Esophagus mucosa (tissue), 1 donor: ENCODE data around the gene IMMP2L. TPM values are rescaled to one million over a fixed set of nuclear protein-coding genes. Genes with fewer than 3 reads are reported as not detected.
"Not testable (repeated sequence)": the region's sequence is repeated elsewhere in the genome, so short reads cannot be mapped to it uniquely, and the experiment has no call there.

Experiments used
- ATAC-seq: fragments of 200-7000 bp; cut with Tn5 transposase; one replicate; pipeline ENCODE4 v1.9.1; 2020
- total RNA-seq: library from RNA; stranded (reverse); gene quantifications from one replicate; pipeline ENCODE4 v1.2.4, GENCODE V29; 2023
- donor health status: DM: yes; HTN: yes; CAD: no.

IMMP2L gene
- total RNA-seq, 1 donor from 2014 or later: 8.8 TPM

- no peak for ATAC-seq
Observed at GRCh38 chr7:111094419-111094818, 467.9 kb downstream of the IMMP2L start.

DNA sequence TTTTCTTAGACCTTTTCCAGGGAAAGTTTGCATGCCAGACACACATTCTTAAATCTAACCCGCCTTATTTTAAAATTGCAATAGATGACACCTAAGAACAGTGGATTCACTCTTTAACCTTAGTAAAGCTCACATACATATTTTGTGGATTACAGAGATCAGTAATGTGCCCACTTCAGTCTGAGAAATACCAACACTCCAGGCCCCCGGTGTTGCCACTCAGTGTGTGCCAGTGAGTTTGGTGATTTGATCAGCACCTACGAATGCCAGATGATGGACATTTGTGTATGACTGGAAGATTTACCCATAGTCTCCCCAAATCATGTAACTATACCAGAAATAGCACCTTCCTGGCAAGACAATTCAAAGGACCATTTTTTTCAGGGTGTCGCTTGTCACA, 468.8 kb downstream of the IMMP2L start:
- no peak for ATAC-seq

GRCh38 chr7:111092406-111093236, 469.7 kb downstream of the IMMP2L start:
- ATAC-seq: no peak

DNA sequence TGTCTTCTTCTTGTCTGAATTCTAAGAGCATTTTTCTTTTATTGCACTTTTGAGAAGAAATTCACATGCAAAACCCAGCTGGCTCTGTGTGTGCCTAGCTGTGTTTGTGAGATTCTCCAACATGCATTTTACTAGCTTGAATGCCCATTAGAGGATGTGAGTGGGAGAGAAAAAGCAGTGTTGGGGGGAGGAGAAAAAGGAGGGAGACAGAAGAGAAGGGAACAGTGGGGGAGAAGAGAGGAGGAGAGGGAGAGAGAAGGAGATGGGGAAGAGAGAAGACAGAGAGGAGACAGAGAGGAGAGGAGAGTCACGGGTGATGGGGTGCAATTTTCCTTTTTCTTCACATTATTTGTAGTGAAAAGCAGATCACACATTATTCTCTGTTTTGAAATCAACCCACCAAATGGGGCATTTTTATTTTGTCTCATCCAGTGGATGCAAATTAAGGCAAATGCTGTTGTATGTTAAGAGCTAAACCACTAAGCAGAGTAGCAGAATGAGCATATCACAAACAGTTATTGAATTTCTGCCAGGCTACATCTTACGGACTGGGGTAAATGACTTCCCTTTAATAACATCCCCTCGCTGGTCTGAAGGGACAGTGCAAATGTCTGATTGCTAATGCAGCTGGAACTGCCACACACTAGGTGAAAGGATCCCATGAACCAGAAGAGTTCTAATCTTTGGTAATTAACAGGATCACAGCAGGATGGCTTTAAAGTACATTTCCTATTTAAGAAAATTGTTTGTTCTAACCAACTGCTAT, 470.5 kb downstream of the IMMP2L start:
- no peak for ATAC-seq

GRCh38 chr7:111090846-111091245, 471.4 kb downstream of the IMMP2L start, which contains the start of gene LRRN3:
TSS of gene LRRN3 (plus strand) at chr7:111091127. CDS start at chr7:111122773, 31,646 bp downstream.
- ATAC-seq: no peak

DNA sequence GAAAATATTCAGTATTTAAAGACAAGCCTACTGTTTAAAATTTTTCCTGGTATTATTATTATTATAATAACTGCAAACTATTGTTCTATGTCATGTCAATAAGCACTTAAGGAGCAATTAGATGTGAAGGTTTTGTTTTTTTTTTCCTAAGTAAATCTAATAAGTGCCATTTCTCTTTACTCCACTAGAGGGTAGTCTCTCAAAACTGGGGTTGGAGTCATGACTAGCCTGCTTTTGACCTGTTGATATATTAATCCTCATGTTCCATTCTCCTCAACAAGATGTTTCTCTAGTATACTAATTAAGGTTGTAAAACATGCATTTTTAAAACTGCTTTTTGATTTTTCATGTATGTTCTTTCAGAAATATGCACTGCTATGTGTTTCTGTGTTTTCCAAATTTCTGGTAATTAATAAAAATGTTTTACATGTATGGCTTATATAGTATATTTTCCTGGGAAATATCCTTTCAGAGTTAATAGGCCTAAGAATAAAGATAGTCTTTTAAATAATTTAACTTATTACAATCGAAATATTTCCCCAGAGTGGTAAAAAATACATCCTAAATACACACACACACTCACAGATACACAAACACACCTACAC, 472.4 kb downstream of the IMMP2L start:
- ATAC-seq: peak; percentile 64

DNA sequence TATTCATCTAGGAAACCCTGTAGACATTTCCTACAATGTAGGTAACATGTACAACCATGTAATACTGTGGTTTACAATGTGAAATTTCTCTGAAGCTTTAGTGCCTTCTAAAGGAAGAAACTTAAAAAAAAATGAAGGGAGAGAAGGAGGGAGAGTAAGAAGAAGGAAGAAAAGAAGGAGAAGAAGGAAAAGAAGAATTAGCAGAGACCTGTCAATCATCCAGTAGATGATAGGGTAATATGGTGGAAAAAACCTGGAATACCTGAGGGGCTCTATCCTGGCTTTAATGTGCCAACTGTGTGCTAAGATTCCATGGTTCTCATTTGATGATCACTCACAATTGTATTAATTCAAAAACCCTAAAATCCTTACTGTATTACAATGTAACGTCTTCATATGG, 474.0 kb downstream of the IMMP2L start:
- ATAC-seq: no peak

- ATAC-seq: no peak
Observed at GRCh38 chr7:111086532-111086931, 475.8 kb downstream of the IMMP2L start.

GRCh38 chr7:111085356-111085755, 476.9 kb downstream of the IMMP2L start:
- ATAC-seq: no peak

DNA sequence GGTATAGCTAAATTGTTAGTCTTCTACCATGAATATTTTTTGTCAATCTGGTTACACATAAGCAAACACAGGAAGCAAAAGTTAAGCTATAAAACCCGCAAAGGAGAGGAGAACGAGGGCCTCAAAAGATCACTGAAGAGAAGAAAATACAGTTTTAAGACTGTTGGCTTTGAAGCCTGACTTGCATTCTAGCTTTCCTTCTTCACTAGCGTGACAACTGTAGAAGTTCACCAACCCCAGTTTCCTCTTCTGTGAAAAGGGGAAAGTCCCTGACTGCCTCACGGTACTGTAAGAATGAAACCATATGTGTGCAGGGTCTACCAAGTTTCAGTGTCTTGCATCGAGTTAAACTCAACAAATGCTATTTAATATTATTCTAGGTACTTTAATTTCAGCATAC, 478.9 kb downstream of the IMMP2L start:
- peak; percentile 55 for ATAC-seq

GRCh38 chr7:111082351-111082750, 479.9 kb downstream of the IMMP2L start:
- ATAC-seq: no peak

GRCh38 chr7:111081546-111082267, 480.6 kb downstream of the IMMP2L start:
- no peak for ATAC-seq

DNA sequence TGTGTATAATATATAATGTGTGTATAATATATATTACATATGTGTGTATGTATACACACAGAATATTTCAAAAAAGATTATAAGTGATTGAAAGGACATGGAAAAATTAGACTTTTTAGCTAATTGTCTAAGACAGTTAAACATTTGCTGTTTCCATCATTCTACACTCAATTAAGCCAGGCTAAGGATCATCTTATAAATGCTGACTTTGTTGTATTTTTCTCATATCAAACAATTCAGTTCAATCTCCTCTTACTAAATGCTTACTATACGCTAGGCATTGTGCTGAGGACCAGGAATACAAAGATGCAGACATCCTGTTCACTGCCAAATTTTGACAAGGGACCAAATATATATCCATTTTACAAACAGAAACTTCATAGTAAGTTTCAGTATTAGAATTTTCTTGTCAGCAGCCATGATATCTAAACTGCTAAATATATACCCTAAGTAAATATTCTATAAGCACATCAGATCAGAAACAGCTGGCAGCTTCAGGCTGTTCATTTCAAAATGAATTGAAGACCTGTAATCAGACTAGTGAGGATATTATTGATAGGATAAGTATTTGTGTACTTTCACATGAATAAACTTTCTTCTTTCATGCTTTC, 481.7 kb downstream of the IMMP2L start:
- ATAC-seq: no peak

GRCh38 chr7:111077001-111077400, 485.3 kb downstream of the IMMP2L start:
- ATAC-seq: no peak

DNA sequence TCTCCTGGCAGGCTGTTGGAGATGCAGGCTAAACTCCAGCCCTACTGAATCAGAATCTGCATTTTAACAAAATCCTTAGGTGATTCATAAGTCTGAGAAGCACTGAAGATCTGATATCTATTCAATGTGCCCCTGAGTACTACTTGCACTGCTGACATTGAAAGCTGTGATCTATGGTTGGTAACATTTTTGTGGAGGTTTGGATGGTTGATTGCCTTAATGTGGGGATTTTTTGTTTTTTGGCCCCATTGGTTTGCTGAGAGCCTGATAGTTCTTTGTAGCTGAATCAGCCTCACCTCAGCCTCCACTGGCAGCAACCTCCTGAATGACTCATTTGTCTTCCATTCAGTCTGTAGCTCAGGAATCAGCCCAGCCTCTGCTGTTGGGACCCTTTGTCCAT, 486.1 kb downstream of the IMMP2L start:
- ATAC-seq: no peak

- ATAC-seq: no peak
Observed at GRCh38 chr7:111075498-111075897, 486.8 kb downstream of the IMMP2L start.

GRCh38 chr7:111074748-111075146, 487.5 kb downstream of the IMMP2L start:
- no peak for ATAC-seq

DNA sequence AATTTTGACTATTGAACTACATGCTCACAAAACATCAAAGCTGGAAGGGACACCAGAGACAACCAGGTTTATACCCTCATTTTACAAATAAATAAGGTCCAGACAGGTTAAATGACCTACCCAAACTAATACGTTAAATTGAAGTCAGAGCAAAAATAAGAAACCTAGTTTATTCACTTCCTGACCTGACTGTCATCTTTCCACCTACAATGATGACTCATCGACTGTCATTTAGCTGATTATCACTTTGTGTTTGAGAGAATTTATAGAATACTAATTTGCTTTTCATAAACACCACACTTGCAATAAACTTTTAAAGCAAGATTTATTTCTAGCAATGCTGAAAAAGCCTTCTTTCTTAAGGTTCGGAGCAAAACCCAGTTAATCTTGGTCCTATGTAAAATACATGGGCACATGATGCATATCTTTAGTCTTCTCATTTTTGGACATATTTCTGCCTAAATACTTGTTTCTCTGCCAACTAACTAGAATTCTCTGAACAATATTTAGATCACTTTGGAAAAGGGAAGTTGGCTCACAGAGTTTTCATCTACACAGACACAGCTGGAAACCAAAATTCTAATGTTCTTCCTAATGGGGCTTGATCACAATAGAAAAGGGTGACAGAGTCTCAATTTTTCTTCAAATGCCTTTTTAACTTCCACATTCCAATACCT, 488.1 kb downstream of the IMMP2L start:
- no peak for ATAC-seq

GRCh38 chr7:111072658-111073057, 489.6 kb downstream of the IMMP2L start:
- ATAC-seq: not testable (repeated sequence)

GRCh38 chr7:111071556-111071955, 490.7 kb downstream of the IMMP2L start:
- ATAC-seq: no peak

DNA sequence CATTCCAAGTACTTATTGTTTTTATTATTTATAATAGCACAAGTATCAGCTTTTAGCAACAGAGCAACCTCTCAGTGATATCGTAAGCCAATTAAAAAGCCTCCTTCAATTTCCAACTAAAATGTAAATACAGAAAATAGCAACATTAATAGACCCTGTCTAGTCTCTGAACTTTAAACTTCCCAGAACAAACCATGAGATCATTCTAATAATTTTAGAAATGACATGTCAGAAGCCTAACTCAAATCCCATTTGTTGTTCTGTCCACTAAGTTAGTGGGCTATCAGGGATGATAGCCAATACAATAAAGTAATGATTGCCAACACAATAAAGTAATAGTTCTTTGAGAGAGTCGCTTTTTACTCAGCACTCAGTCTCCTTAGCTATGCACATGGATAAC, 493.7 kb downstream of the IMMP2L start:
- ATAC-seq: no peak

DNA sequence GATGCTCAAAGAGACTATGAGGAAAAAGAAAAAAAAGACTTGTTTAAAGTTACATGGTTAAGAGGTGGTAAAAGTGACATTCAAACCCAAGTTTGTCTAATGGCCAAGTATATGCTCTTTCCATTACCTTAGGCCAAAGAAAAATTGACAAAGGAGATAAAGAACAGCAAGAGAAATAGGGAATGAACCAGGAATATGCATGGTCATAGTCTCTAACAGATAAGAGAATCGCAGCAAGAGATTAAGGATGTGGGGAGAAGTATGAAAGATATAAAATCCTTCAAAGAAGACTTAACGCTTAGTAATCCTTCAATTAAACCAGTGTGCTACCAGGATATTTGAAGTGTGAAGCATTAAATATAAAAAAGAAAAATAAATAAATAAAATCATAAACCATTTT, 494.6 kb downstream of the IMMP2L start:
- ATAC-seq: no peak
